IPS-NIHi11 (cell line): ENCODE results near the gene CCDC186.

Experiments
- DNase-seq: peaks from one replicate; pipeline ENCODE4 v3.0.0; 2012; ENCODE audit warnings: mixed read lengths, low spot score

CCDC186 gene

GRCh38 chr10:114173921-114174694, at the start of gene CCDC186:
Gene CCDC186 (minus strand): TSS chr10:114174203. CDS start chr10:114163268, 10,935 bp downstream.
- DNase-seq = peak; percentile 99

GRCh38 chr10:114223066-114223465, 49.1 kb upstream of the CCDC186 start:
- no peak for DNase-seq

- no peak for DNase-seq
Measured at GRCh38 chr10:114221235-114221634, 47.2 kb upstream of the CCDC186 start.

GRCh38 chr10:114220281-114220680, 46.3 kb upstream of the CCDC186 start:
- no peak for DNase-seq

GRCh38 chr10:114215033-114215432, 41.0 kb upstream of the CCDC186 start:
- DNase-seq = no peak

GRCh38 chr10:114212153-114212552, 38.1 kb upstream of the CCDC186 start:
- DNase-seq = no peak

- DNase-seq = peak; percentile 46
Measured at GRCh38 chr10:114208351-114208750, 34.3 kb upstream of the CCDC186 start.

- DNase-seq = no peak
Measured at GRCh38 chr10:114207349-114207748, 33.3 kb upstream of the CCDC186 start.

GRCh38 chr10:114206902-114207301, 32.9 kb upstream of the CCDC186 start:
- DNase-seq = no peak

GRCh38 chr10:114202812-114203211, 28.8 kb upstream of the CCDC186 start:
- no peak for DNase-seq

GRCh38 chr10:114199239-114199638, 25.2 kb upstream of the CCDC186 start:
- no peak for DNase-seq

- no peak for DNase-seq
Measured at GRCh38 chr10:114195079-114195478, 21.1 kb upstream of the CCDC186 start.

- no peak for DNase-seq
Measured at GRCh38 chr10:114189700-114190099, 15.7 kb upstream of the CCDC186 start.

- DNase-seq = no peak
Measured at GRCh38 chr10:114188900-114189299, 14.9 kb upstream of the CCDC186 start.

GRCh38 chr10:114188001-114188400, 14.0 kb upstream of the CCDC186 start:
- DNase-seq = no peak

GRCh38 chr10:114184276-114184675, 10.3 kb upstream of the CCDC186 start:
- no peak for DNase-seq

GRCh38 chr10:114183563-114183962, 9.6 kb upstream of the CCDC186 start:
- no peak for DNase-seq

- DNase-seq = peak; percentile 23
Measured at GRCh38 chr10:114181971-114182370, 8.0 kb upstream of the CCDC186 start.

- no peak for DNase-seq
Measured at GRCh38 chr10:114180937-114181336, 6.9 kb upstream of the CCDC186 start.

- DNase-seq = no peak
Measured at GRCh38 chr10:114179747-114180146, 5.7 kb upstream of the CCDC186 start.

GRCh38 chr10:114179148-114179547, 5.1 kb upstream of the CCDC186 start, which contains the start of gene TDRD1:
Gene TDRD1 (plus strand): TSS chr10:114179353. CDS start chr10:114187832, 8,479 bp downstream.
- no peak for DNase-seq

GRCh38 chr10:114176511-114176910, 2.5 kb upstream of the CCDC186 start:
- no peak for DNase-seq

- DNase-seq = no peak
Measured at GRCh38 chr10:114175667-114176066, 1.7 kb upstream of the CCDC186 start.

GRCh38 chr10:114174695-114175188, 739 bp upstream of the CCDC186 start:
- peak; percentile 46 for DNase-seq
